ENCODE data around the gene ABHD14A.

The ABHD14A gene

GRCh38 chr3:51961602-51962569 is 13.0 kb upstream of the ABHD14A start:
- no peak for ATAC-seq
- no peak for TF ChIP-seq ISL1 (CRISPR knock-in tag; IDR thresholded peaks at IDR 0.05)

DNA sequence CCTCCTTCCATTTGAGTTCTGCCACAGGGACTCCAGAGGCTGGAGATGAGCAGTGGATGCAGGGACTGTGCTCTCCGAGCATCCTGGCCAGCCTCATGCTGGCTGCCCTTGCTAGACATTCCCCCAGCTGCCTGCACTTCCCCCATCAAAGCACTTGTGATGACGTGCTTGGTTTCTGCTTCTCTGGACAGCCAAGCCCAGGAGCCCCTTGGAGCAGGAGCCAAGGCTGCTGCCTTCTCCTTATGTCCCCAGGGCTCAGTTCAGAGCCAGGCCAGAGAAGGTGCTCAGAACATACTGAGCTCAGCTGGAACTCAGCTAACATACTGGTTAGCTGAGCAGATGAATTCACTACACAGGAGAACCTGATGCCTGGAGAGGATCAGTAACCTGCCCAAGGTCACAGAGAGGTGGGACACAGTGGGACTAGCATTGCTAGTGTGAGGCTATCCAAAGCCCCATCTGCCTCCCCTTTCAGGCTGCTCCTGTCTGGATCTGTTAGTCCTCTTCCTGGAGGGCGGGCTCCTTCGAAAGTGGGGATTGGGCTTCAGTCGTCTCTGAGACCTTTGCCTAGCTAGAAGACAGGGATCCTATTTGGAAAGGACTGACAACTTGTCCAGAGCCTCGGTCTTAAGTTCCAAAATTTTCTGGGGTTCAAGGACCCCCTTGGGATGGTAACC is 11.9 kb upstream of the ABHD14A start:
- no peak for ATAC-seq
- TF ChIP-seq ARNTL (CRISPR knock-in tag; IDR thresholded peaks at IDR 0.05; ENCODE audit: borderline replicate concordance, low read depth) (no peak), TOX (CRISPR knock-in tag; IDR thresholded peaks at IDR 0.05; ENCODE audit: borderline replicate concordance) (no peak), SNAI2 (CRISPR knock-in tag; IDR thresholded peaks at IDR 0.05) (no peak)

- ATAC-seq, result no peak
- no peak for TF ChIP-seq GLIS3 (CRISPR knock-in tag; IDR thresholded peaks at IDR 0.05)
- no peak for TF ChIP-seq ZNF70 (CRISPR knock-in tag; IDR thresholded peaks at IDR 0.05)
- no peak for TF ChIP-seq PATZ1 (CRISPR knock-in tag; IDR thresholded peaks at IDR 0.05; ENCODE audit: borderline replicate concordance)
- TF ChIP-seq ZNF565 (CRISPR knock-in tag; conservative IDR thresholded peaks at IDR 0.05; ENCODE audit: low read depth), result no peak
- TF ChIP-seq POU6F1 (CRISPR knock-in tag; IDR thresholded peaks at IDR 0.05; ENCODE audit: borderline replicate concordance, low read depth), result no peak
- no peak for TF ChIP-seq TCF4 (CRISPR knock-in tag; IDR thresholded peaks at IDR 0.05; ENCODE audit: borderline replicate concordance)
- TF ChIP-seq BACH2 (CRISPR knock-in tag; IDR thresholded peaks at IDR 0.05; ENCODE audit: borderline replicate concordance), result no peak
- TF ChIP-seq PPARA (CRISPR knock-in tag; IDR thresholded peaks at IDR 0.05; ENCODE audit: borderline replicate concordance), result no peak
- no peak for TF ChIP-seq ZFP30 (CRISPR knock-in tag; IDR thresholded peaks at IDR 0.05)
- TF ChIP-seq ZNF8 (CRISPR knock-in tag; IDR thresholded peaks at IDR 0.05), result no peak
- TF ChIP-seq ESRRG (CRISPR knock-in tag; IDR thresholded peaks at IDR 0.05), result no peak
- TF ChIP-seq ZC3H10 (CRISPR knock-in tag; IDR thresholded peaks at IDR 0.05), result no peak
- no peak for TF ChIP-seq OSR1 (CRISPR knock-in tag; IDR thresholded peaks at IDR 0.05)
Observed at GRCh38 chr3:51963951-51964451, 10.9 kb upstream of the ABHD14A start.

- ATAC-seq, result no peak
- no peak for TF ChIP-seq CSDC2 (CRISPR knock-in tag; IDR thresholded peaks at IDR 0.05)
- no peak for TF ChIP-seq POU6F1 (CRISPR knock-in tag; IDR thresholded peaks at IDR 0.05; ENCODE audit: borderline replicate concordance, low read depth)
- TF ChIP-seq, protein P1, sequence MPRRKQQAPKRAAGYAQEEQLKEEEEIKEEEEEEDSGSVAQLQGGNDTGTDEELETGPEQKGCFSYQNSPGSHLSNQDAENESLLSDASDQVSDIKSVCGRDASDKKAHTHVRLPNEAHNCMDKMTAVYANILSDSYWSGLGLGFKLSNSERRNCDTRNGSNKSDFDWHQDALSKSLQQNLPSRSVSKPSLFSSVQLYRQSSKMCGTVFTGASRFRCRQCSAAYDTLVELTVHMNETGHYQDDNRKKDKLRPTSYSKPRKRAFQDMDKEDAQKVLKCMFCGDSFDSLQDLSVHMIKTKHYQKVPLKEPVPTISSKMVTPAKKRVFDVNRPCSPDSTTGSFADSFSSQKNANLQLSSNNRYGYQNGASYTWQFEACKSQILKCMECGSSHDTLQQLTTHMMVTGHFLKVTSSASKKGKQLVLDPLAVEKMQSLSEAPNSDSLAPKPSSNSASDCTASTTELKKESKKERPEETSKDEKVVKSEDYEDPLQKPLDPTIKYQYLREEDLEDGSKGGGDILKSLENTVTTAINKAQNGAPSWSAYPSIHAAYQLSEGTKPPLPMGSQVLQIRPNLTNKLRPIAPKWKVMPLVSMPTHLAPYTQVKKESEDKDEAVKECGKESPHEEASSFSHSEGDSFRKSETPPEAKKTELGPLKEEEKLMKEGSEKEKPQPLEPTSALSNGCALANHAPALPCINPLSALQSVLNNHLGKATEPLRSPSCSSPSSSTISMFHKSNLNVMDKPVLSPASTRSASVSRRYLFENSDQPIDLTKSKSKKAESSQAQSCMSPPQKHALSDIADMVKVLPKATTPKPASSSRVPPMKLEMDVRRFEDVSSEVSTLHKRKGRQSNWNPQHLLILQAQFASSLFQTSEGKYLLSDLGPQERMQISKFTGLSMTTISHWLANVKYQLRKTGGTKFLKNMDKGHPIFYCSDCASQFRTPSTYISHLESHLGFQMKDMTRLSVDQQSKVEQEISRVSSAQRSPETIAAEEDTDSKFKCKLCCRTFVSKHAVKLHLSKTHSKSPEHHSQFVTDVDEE (CRISPR knock-in tag; IDR thresholded peaks at IDR 0.05), result no peak
- no peak for TF ChIP-seq PPARA (CRISPR knock-in tag; IDR thresholded peaks at IDR 0.05; ENCODE audit: borderline replicate concordance)
- TF ChIP-seq CREB5 (CRISPR knock-in tag; IDR thresholded peaks at IDR 0.05; ENCODE audit: low read depth), result no peak
- TF ChIP-seq ARNTL (CRISPR knock-in tag; IDR thresholded peaks at IDR 0.05; ENCODE audit: borderline replicate concordance, low read depth), result no peak
- TF ChIP-seq ISL1 (CRISPR knock-in tag; IDR thresholded peaks at IDR 0.05), result no peak
- no peak for TF ChIP-seq ZC3H10 (CRISPR knock-in tag; IDR thresholded peaks at IDR 0.05)
- no peak for TF ChIP-seq TCF4 (CRISPR knock-in tag; IDR thresholded peaks at IDR 0.05; ENCODE audit: borderline replicate concordance)
- TF ChIP-seq ZNF565 (CRISPR knock-in tag; conservative IDR thresholded peaks at IDR 0.05; ENCODE audit: low read depth), result no peak
- no peak for TF ChIP-seq ZFP3 (CRISPR knock-in tag; IDR thresholded peaks at IDR 0.05)
- no peak for TF ChIP-seq ZNF70 (CRISPR knock-in tag; IDR thresholded peaks at IDR 0.05)
- TF ChIP-seq OSR1 (CRISPR knock-in tag; IDR thresholded peaks at IDR 0.05), result no peak
- no peak for TF ChIP-seq PATZ1 (CRISPR knock-in tag; IDR thresholded peaks at IDR 0.05; ENCODE audit: borderline replicate concordance)
- TF ChIP-seq ESRRG (CRISPR knock-in tag; IDR thresholded peaks at IDR 0.05), result no peak
- no peak for TF ChIP-seq SNAI2 (CRISPR knock-in tag; IDR thresholded peaks at IDR 0.05)
- TF ChIP-seq ZNF8 (CRISPR knock-in tag; IDR thresholded peaks at IDR 0.05), result no peak
Observed at GRCh38 chr3:51964521-51964920, 10.3 kb upstream of the ABHD14A start.

Measured in SK-N-SH treated with all-trans-retinoic acid at 6 μM for 48 hours (cell line).